H9 (cell line): ENCODE results near the gene IPPK. TPM values are rescaled to one million over a fixed set of nuclear protein-coding genes. Genes with fewer than 3 reads are reported as not detected.

Source experiments
- DNase-seq: peaks from one replicate; pipeline ENCODE4 v3.0.0-alpha.2; 2017
- H2AFZ ChIP-seq: one replicate; pipeline ENCODE4 v1.6.1; 2013; ENCODE audit warnings: mild to moderate bottlenecking, low read length, control low read depth, moderate library complexity
- H2AK5ac ChIP-seq: 2 replicates; pipeline ENCODE4 v1.6.1; 2013; ENCODE audit warnings: low read length, control low read depth, mixed read lengths; ENCODE audit not compliant: insufficient read length
- H2BK120ac ChIP-seq: one replicate; pipeline ENCODE4 v1.6.1; 2013; ENCODE audit warnings: low read depth, mild to moderate bottlenecking, low read length, control low read depth, inconsistent platforms; ENCODE audit not compliant: poor library complexity, severe bottlenecking
- H2BK12ac ChIP-seq: 2 replicates; pipeline ENCODE4 v1.6.1; 2013; ENCODE audit warnings: low read length, control low read depth, mixed read lengths, low read depth; ENCODE audit not compliant: insufficient read length
- H2BK15ac ChIP-seq: 2 replicates; pipeline ENCODE4 v1.6.1; 2013; ENCODE audit warnings: low read depth, low read length, control low read depth
- H2BK20ac ChIP-seq: one replicate; pipeline ENCODE4 v1.6.1; 2013; ENCODE audit warnings: low read depth, mild to moderate bottlenecking, low read length, control low read depth, inconsistent platforms; ENCODE audit not compliant: poor library complexity, severe bottlenecking
- H2BK5ac ChIP-seq: 2 replicates; pipeline ENCODE4 v1.6.1; 2013; ENCODE audit warnings: low read length, control low read depth, mixed read lengths; ENCODE audit not compliant: insufficient read length
- H3K14ac ChIP-seq: 2 replicates; pipeline ENCODE4 v1.6.1; 2013; ENCODE audit warnings: low read length, control low read depth; ENCODE audit not compliant: insufficient read depth
- H3K18ac ChIP-seq: 2 replicates; pipeline ENCODE4 v1.6.1; 2013; ENCODE audit warnings: low read depth, mild to moderate bottlenecking, mixed read lengths, low read length, control low read depth; ENCODE audit not compliant: insufficient read length
- H3K23ac ChIP-seq: 2 replicates; pipeline ENCODE4 v1.6.1; 2013; ENCODE audit warnings: low read length, control low read depth, mixed read lengths, low read depth; ENCODE audit not compliant: insufficient read length
- H3K23me2 ChIP-seq: 2 replicates; pipeline ENCODE4 v1.6.1; 2013; ENCODE audit warnings: low read depth, mild to moderate bottlenecking, mixed read lengths, low read length, control low read depth; ENCODE audit not compliant: insufficient read length, poor library complexity, severe bottlenecking
- H3K27ac ChIP-seq: 2 replicates; pipeline ENCODE4 v1.5.1; 2013; ENCODE audit warnings: low read length, control low read depth, mixed read lengths, low read depth; ENCODE audit not compliant: insufficient read length
- H3K27me3 ChIP-seq: 2 replicates; pipeline ENCODE4 v1.6.1; 2013; ENCODE audit warnings: low read length, control low read depth, inconsistent platforms; ENCODE audit not compliant: insufficient read depth
- H3K4ac ChIP-seq: 2 replicates; pipeline ENCODE4 v1.6.1; 2013; ENCODE audit warnings: low read depth, mild to moderate bottlenecking, control low read depth, inconsistent platforms, low read length, moderate library complexity
- H3K4me1 ChIP-seq: 2 replicates; pipeline ENCODE4 v1.6.1; 2013; ENCODE audit warnings: low read length, control low read depth, inconsistent platforms; ENCODE audit not compliant: insufficient read depth
- H3K4me2 ChIP-seq: 2 replicates; pipeline ENCODE4 v1.6.1; 2013; ENCODE audit warnings: low read length, control low read depth, mixed read lengths; ENCODE audit not compliant: insufficient read length, insufficient read depth
- H3K56ac ChIP-seq: 2 replicates; pipeline ENCODE4 v1.6.1; 2013; ENCODE audit warnings: low read depth, mild to moderate bottlenecking, mixed read lengths, low read length, control low read depth; ENCODE audit not compliant: insufficient read length
- H3K79me1 ChIP-seq: 2 replicates; pipeline ENCODE4 v1.6.1; 2013; ENCODE audit warnings: low read depth, mild to moderate bottlenecking, moderate library complexity, low read length, control low read depth, inconsistent platforms; ENCODE audit not compliant: insufficient read depth, poor library complexity, severe bottlenecking
- H3K79me2 ChIP-seq: 2 replicates; pipeline ENCODE4 v1.6.1; 2013; ENCODE audit warnings: low read length, control low read depth, inconsistent platforms; ENCODE audit not compliant: insufficient read depth
- H3K9ac ChIP-seq: 2 replicates; pipeline ENCODE4 v1.6.1; 2013; ENCODE audit warnings: low read length, control low read depth, mixed read lengths; ENCODE audit not compliant: insufficient read length; ENCODE audit errors: extremely low read depth
- H3K9me3 ChIP-seq: one replicate; pipeline ENCODE4 v1.6.1; 2013; ENCODE audit warnings: low read depth, low read length, inconsistent platforms; ENCODE audit not compliant: control insufficient read depth
- H3T11ph ChIP-seq: one replicate; pipeline ENCODE4 v1.6.1; 2013; ENCODE audit warnings: mild to moderate bottlenecking, low read length, control low read depth, inconsistent platforms
- H4K20me1 ChIP-seq: one replicate; pipeline ENCODE4 v1.6.1; 2013; ENCODE audit not compliant: control insufficient read depth, insufficient read length, insufficient read depth
- H4K5ac ChIP-seq: 2 replicates; pipeline ENCODE4 v1.6.1; 2013; ENCODE audit warnings: low read depth, mild to moderate bottlenecking, mixed read lengths, low read length, control low read depth; ENCODE audit not compliant: insufficient read length
- H4K8ac ChIP-seq: replicated peaks from 2 replicates; pipeline ENCODE4 v1.6.1; 2013; ENCODE audit warnings: low read length, control low read depth, mixed read lengths, low read depth; ENCODE audit not compliant: insufficient read length
- H4K91ac ChIP-seq: 2 replicates; pipeline ENCODE4 v1.6.1; 2013; ENCODE audit warnings: low read depth, mild to moderate bottlenecking, moderate library complexity, mixed read lengths, low read length, control low read depth; ENCODE audit not compliant: insufficient read length
- H3K27ac Mint-ChIP-seq, 3 experiments: 2 replicates in 2 of 3; 3 replicates in 1 of 3; pipeline ENCODE4 v1.8.0; 2020 to 2021; ENCODE audit warnings: mixed read lengths in 3 of 3, mild to moderate bottlenecking in 1 of 3, moderate library complexity in 1 of 3
- H3K27me3 Mint-ChIP-seq: 2 replicates; pipeline ENCODE4 v1.8.0; 2021; ENCODE audit warnings: low read depth, mild to moderate bottlenecking, moderate library complexity, mixed read lengths
- H3K36me3 Mint-ChIP-seq, 3 experiments: 2 replicates in 2 of 3; 3 replicates in 1 of 3; pipeline ENCODE4 v1.8.0; 2020 to 2021; ENCODE audit warnings: low read depth in 3 of 3, mixed read lengths in 3 of 3; ENCODE audit not compliant: insufficient read depth in 1 of 3
- H3K4me1 Mint-ChIP-seq, 2 experiments: 2 replicates each; pipeline ENCODE4 v1.8.0; 2020; ENCODE audit warnings: mixed read lengths in 2 of 2
- H3K4me3 Mint-ChIP-seq, 2 experiments: 2 replicates in 1 of 2; 3 replicates in 1 of 2; pipeline ENCODE4 v1.8.0; 2020 to 2021; ENCODE audit warnings: mild to moderate bottlenecking in 2 of 2, mixed read lengths in 2 of 2, moderate library complexity in 1 of 2
- H3K9me3 Mint-ChIP-seq, 2 experiments: 2 replicates in 1 of 2; 3 replicates in 1 of 2; pipeline ENCODE4 v1.8.0; 2020; ENCODE audit warnings: mild to moderate bottlenecking in 2 of 2, mixed read lengths in 2 of 2, moderate library complexity in 1 of 2
- CTCF ChIP-seq: fragments of 200-600 bp; sonication (generic); conservative IDR thresholded peaks from 3 replicates; pipeline ENCODE4 v1.8.0; 2021; ENCODE audit warnings: antibody characterized with exemption, mild to moderate bottlenecking
- WGBS: extraction: QIAGEN DNeasy Blood & Tissue Kit; methylation state at CpG from one replicate; pipeline ENCODE4 v1.1.7; 2013; ENCODE audit warnings: missing lambda C conversion rate, low lambda C conversion rate, mixed read lengths; ENCODE audit not compliant: insufficient read length; ENCODE audit errors: extremely low coverage; 5-methylcytosine and 5-hydroxymethylcytosine counted together
- total RNA-seq: library from RNA; stranded (reverse); gene quantifications from 2 replicates; pipeline ENCODE4 v1.2.1, GENCODE V29; 2021

IPPK gene
- total RNA-seq, 1 experiment from 2014 or later: 10.7 TPM

GRCh38 chr9:92654481-92655301 lies 15.2 kb downstream of the IPPK start:
- H3K27me3 ChIP-seq: no peaks in the 10 kb centered on the region
- H3K23ac ChIP-seq: no peak overlapping the region
- no peak overlapping the region for H2AK5ac ChIP-seq
- no CpG with 5 or more reads among the region's 19 CpGs for WGBS
- no peak overlapping the region for H3K56ac ChIP-seq
- Mint-ChIP-seq H3K4me3 (no peak overlapping the region), H3K27ac (peak overlapping the region in 2 of 3 experiments; percentile 75 to 89; a peak in 2 of 7 replicates), H3K4me1 (peaks cover 2 to 4% of the 10 kb centered on the region in 2 experiments), H3K9me3 (no peaks in the 10 kb centered on the region), H3K36me3 (peaks cover 7 to 31% (median 25%) of the 10 kb centered on the region in 3 experiments; a peak in 6 of 7 replicates), H3K27me3 (no peaks in the 10 kb centered on the region)
- no peak overlapping the region for H2BK120ac ChIP-seq
- H3K4me2 ChIP-seq: no peak overlapping the region
- no peak for DNase-seq
- no peak overlapping the region for H2BK5ac ChIP-seq
- no peak overlapping the region for H3K18ac ChIP-seq
- H3K14ac ChIP-seq: no peak overlapping the region; the same call in 1 of the 2 replicates
- no peak overlapping the region for H3K27ac ChIP-seq
- H3K9ac ChIP-seq: no peak overlapping the region
- no peak overlapping the region for H2AFZ ChIP-seq
- H4K91ac ChIP-seq: no peak overlapping the region
- H2BK20ac ChIP-seq: no peak overlapping the region
- no peak overlapping the region for H3T11ph ChIP-seq
- H2BK12ac ChIP-seq: no peak overlapping the region
- no peak for TF ChIP-seq CTCF
- H3K23me2 ChIP-seq: no peaks in the 10 kb centered on the region
- no peak overlapping the region for H2BK15ac ChIP-seq
- no peak overlapping the region for H4K8ac ChIP-seq
- no peaks in the 10 kb centered on the region for H4K20me1 ChIP-seq
- no peak overlapping the region for H4K5ac ChIP-seq
- no peak overlapping the region for H3K4ac ChIP-seq
- H3K4me1 ChIP-seq: no peaks in the 10 kb centered on the region
- no peaks in the 10 kb centered on the region for H3K79me2 ChIP-seq
- no peaks in the 10 kb centered on the region for H3K79me1 ChIP-seq
- no peaks in the 10 kb centered on the region for H3K9me3 ChIP-seq
